Vagina (tissue), 2 donors: ENCODE measurements around the gene SCAANT1.

Experiments
- POLR2A ChIP-seq, 2 donors: fragments of 450-650 bp; IDR thresholded peaks; one replicate each; pipeline ENCODE4 v1.6.1; 2017; ENCODE audit warnings: antibody characterized with exemption in 2 of 2, mild to moderate bottlenecking in 2 of 2, moderate library complexity in 2 of 2
- POLR2AphosphoS5 ChIP-seq, 2 donors: sonication (generic); formaldehyde crosslinking; IDR thresholded peaks; one replicate each; pipeline ENCODE4 v1.9.0; 2017; ENCODE audit warnings: antibody characterized with exemption in 2 of 2, mild to moderate bottlenecking in 2 of 2, low read depth in 1 of 2; ENCODE audit not compliant: insufficient read depth in 1 of 2
- TF ChIP-seq, protein P1 (sequence below), 3 experiments: fragments of 450-650 bp in 2 of 3; fragments of 200-600 bp in 1 of 3; sonication (generic) in 1 of 3; IDR thresholded peaks; one replicate each; pipeline ENCODE4 v1.5.1; 2017 to 2019; ENCODE audit warnings: antibody characterized with exemption in 3 of 3, mild to moderate bottlenecking in 2 of 3, moderate library complexity in 2 of 3

DNA sequence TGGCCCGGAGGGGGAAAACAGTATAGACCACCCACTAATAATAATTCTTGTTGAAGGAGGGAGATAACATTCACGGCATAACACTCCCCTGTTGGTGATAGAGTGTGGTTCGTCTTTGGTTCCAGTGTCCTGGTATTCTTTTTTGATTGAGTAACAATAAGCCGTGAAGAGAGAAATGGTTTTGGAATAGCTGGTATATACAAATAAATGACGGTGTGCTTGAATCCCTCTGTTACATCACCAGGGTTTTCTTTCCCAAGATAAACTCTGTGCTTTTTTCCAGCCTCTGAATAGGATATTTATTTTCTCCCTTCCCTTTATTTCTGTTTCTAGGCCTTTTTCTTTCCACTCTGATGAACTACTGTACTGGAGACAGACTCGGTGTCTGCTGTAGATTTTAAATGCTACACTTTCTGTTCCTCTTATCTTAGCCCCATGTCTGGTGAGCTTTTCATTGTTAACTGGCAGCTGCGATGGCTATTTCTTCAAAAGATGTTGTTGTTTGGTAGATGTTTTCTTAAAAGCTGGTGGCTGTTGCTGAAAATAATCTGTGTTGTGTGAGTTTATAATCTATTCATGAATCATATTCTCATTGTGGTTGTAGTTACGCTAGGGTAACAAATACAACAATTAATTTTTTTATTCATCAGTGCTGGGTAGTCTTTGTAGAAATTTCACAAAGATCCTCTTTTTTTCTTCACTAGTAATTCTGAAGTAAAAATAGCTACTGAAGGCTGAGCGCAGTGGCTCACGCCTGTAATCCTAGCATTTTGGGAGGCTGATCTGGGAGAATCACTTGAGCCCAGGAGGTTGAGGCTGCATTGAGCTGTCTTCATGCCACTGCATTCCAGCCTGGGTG lies 15.5 kb upstream of the SCAANT1 start:
- TF ChIP-seq, protein P1, sequence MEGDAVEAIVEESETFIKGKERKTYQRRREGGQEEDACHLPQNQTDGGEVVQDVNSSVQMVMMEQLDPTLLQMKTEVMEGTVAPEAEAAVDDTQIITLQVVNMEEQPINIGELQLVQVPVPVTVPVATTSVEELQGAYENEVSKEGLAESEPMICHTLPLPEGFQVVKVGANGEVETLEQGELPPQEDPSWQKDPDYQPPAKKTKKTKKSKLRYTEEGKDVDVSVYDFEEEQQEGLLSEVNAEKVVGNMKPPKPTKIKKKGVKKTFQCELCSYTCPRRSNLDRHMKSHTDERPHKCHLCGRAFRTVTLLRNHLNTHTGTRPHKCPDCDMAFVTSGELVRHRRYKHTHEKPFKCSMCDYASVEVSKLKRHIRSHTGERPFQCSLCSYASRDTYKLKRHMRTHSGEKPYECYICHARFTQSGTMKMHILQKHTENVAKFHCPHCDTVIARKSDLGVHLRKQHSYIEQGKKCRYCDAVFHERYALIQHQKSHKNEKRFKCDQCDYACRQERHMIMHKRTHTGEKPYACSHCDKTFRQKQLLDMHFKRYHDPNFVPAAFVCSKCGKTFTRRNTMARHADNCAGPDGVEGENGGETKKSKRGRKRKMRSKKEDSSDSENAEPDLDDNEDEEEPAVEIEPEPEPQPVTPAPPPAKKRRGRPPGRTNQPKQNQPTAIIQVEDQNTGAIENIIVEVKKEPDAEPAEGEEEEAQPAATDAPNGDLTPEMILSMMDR (IDR thresholded peaks at IDR 0.05): no peak
- TF ChIP-seq POLR2A (IDR thresholded peaks at IDR 0.05) (no peak), POLR2AphosphoS5 (IDR thresholded peaks at IDR 0.05; ENCODE audit: insufficient read depth in 1 of 2, low read depth in 1 of 2) (no peak)
